ENCODE measurements around the gene MYL10.

MYL10 gene

DNA sequence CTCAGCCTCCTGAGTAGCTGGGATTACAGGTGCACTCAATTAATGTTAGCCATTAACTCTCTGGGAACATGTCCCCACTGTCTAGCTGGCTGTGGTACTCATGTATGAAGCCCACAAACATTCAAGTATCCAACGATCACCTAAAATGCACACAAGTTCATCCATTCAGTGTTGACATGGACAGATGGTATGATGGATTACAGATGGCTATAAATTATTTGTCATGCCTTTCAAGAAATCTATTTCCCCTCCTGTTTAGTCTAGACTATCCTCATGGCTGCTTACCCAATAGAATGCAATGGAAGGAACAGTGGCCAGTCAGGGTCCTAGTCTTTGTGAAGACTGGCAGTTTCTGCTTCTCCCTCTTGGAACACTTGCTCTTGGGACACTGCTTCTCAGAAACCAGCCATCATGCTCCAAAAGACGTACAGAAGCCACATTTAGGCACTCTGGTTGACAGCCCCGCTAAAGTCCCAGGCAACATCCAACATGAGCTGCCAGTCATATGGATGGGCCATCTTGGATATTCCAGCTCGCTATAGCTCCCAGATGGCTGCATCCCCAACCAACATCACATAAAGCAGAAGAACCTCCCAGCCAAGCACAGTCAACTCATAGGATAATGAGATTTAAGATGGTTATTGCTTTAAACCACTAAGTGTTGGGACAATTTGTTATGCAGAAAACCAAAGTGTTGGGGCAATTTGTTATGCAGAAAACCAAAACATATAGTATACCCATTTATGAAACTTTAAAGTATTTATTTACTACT is 33.1 kb downstream of the MYL10 start:
- no peak for DNase-seq (ENCODE audit: low read depth)

DNA sequence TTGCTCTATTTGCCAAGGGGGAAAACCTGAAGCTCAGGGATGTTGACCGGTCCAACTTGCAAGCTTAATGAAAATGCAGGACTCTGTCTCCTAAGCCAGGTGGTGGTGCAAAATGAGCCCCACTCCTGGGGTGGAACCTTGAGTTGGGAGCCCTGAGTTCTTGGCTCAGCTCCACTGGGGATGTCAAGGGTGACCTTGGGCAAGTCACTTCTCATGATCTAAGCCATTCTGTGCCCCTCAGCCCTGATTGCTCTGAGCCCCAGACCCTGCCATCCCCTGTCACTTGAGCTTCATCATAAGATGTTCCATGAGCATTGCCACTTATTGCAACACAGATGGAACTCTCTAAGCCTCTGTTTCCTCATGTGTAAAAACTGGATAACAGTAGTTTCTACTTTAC is 33.9 kb downstream of the MYL10 start:
- DNase-seq (ENCODE audit: low read depth) = no peak

DNA sequence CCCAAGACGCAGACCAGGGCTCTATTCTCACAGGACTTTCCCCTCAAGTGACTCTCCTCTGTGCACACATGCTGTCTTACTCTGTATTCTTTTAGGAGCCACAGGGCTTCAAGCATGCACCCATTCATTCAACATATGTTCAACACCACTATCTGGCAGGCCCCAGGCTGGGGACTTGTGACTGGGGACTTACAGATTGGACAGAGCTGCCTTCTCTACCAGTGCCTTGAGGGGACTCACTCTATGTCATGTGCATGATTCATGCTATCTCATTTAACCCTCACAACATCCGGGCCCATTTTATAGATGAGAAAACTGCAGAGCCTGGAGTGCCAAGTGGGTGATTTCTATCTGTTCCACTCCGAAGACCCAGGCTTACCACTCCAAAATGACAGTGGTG is 34.3 kb downstream of the MYL10 start:
- DNase-seq (ENCODE audit: low read depth) = no peak

DNA sequence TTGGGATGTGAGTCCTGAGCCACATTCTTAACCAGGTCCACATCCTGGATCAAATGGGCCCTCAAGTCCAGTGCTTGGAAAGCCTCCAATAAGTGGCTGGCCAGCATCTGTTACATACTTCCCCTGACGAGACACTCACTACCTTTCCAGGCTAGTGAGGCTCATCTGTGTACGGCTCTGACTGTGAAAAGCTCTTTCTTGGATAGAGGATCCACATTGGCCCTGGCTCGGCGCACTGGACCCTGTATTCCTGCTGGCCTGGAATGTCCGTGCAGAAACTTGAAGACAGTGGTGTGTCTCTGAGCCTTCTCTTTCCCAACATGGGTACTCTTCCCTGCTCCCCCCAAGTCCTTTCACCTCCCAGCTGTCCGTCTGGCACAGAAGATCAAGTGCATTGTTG is 35.5 kb downstream of the MYL10 start:
- no peak for DNase-seq (ENCODE audit: low read depth)

DNA sequence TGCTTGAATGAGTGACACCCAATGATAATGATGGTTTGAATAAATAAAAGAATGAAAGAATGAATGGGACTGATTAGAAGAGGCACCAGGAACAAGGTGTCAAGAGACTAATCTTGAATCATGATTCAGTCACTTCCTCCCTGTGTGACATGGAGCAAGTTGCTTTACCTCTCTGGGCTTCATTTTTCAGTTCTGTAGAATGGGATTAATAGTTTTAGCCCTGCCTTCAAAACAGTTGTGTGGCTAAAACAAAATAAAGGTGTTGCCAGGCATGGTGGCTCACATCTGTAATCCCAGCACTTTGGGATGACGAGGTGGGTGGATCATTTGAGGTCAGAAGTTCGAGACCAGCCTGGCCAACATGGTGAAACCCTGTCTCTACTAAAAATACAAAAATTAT is 37.6 kb downstream of the MYL10 start:
- DNase-seq (ENCODE audit: low read depth) = no peak

DNA sequence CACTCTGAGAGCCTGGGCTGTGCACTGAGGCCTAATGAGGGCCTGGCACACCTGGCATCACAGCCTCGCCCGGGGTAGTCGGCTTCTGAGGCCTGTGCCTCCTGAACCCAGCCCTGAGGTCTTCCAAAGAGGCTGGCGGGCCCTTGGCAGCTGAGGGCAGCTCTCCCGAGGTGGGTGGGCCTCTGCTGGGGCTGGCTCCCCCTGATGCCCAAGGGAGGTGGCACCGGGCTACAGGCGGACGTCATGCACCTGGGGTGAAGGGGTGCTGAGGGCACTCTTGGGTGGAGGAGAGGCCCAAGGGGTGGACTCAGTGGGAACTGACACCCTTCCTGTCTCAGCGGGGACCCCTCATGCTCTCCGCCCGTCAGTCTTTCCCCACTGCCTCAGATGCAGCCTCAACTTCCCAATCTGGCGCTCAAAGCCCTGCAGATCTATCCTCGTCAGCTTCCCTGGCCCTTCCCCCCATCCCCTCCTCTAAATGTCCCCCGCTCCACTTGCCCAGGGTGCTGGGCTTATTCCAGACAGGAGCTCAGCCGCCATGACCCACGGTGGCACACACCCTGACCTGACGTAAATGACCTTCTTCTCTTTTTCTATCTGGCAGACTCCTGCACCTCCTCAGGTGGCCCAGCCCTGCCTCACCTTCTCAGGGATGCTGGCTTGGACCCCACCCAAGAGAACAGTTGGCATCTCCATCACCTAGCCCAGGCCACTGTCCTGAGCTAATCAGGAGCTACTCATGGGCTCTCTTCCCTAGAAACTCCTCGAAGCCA is 38.2 kb downstream of the MYL10 start:
- DNase-seq (ENCODE audit: low read depth) = no peak

DNA sequence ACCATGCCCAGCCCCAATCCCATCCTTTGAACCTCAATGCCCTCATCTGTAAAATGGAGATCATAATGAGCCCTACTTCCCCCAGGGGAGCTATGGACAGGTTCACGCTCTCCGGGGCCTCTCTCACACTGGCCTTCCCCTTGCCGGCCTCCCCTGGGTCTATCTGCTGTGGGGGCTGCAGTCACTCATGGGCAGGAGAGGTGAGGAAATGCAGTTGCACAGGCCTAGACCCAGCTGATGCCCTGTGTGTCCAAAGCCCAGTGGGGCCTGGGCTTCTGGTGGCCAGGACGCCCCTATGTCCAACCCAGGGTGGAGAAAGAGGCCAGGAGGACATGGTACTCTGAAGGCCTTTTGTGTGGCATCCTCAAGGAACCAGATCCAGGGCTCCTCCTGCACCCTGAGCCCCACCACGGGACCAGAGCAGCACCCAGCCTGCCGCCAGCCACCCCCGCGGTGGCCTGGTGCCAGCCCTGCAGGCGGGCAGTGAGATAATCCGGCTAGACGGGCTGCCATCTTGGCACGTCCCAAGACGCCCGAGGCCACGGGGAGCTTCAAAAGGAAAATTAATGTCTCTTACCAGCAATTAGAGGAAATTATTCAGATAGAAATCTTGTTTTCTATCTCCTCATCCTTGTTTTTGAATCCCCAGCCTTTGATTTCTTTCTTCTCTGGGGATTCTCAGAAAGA is 39.0 kb downstream of the MYL10 start:
- no peak for DNase-seq (ENCODE audit: low read depth)

DNA sequence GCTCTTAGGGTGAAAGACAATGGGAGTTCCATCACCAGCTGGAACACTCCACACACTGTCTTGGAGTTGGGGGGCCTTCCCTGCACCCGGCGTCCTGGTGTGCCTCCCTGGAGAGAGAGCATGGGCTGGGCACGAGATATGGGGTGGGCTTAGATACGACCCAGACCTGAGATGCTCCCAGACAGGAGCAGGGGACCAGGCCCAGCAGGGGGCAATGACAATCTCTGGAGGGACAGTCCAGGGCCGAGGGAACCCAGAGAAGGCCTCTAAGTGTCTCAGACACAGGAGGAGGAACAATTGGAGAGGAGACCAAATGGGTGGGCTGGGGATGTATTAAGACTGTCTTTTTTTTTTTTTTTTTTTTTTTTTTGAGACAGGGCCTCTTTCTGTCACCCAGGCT is 40.0 kb downstream of the MYL10 start:
- no peak for DNase-seq (ENCODE audit: low read depth)

DNA sequence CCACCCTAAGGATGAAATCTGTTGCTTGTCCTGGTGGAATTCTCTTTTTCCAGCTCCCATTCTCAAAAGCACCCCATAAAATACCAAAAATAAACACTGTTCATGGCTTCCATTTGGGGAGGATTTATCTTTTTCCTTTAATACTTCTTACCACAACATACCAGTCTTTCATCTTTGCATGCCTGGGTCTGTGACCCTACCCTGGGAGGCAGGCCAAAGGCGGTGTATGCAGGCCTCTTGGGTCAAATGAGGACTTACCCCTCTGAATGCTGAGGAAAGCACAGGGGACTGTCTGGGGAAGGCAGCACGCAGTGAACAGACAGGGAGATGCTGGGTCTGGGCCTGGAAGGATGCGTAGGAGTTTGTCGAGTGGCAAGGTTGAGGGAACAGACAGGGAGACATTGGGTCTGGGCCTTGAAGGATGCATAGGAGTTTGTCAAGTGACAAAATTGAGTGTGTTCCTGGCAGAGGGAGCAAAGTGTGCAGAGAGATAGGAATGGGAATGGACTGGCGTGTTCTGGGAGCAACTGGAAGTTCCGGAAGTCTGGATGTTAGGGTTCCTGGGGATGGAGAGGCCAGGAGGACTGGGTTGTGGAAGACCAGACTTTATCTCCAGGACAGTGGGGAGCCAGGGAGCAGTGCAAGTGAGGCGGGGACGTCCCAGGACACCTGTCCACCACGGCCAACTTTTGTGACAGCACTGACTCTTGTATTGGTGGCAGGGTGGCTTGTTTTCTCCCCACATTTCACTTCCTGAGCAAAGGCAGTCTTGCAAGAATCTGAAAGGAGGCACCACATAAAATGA is 40.8 kb downstream of the MYL10 start:
- no peak for DNase-seq (ENCODE audit: low read depth)

DNA sequence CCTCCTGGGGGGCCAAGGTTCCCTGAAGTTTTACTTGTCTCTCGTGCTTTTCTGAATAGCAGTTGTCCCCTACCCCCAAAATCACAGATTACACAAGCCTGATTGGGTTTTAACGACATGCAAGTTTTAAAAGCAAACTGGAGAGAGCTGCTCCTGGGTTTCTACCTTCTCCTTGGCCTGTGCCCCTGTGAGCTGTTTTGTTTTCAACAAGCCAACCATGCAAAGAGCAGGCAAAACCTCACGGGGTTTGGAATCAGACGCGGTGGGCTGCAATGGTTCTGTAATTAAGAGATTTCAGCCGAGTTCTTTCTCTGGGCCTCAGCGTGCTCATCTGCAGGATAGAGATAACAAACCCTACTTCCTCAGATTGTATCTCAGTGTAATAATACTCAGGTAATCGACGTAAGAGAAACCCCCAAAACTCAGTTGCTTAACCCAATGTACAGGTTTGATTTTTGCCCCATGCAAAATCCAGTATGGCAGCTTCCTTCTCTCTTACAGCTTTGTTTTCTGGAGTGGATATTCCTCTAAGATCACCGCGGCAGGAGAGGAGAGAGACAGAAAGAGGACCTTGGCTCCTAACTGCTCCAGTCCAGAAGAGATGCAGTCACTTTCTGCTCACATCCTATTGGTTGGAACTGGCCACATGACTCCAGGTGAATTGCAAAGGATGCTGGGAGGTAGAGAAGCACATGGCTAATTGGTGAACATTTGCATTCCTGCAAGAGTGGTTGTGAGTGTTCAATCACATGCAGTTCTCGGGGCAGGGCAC is 42.0 kb downstream of the MYL10 start:
- peak; percentile 42 for DNase-seq (ENCODE audit: low read depth)

DNA sequence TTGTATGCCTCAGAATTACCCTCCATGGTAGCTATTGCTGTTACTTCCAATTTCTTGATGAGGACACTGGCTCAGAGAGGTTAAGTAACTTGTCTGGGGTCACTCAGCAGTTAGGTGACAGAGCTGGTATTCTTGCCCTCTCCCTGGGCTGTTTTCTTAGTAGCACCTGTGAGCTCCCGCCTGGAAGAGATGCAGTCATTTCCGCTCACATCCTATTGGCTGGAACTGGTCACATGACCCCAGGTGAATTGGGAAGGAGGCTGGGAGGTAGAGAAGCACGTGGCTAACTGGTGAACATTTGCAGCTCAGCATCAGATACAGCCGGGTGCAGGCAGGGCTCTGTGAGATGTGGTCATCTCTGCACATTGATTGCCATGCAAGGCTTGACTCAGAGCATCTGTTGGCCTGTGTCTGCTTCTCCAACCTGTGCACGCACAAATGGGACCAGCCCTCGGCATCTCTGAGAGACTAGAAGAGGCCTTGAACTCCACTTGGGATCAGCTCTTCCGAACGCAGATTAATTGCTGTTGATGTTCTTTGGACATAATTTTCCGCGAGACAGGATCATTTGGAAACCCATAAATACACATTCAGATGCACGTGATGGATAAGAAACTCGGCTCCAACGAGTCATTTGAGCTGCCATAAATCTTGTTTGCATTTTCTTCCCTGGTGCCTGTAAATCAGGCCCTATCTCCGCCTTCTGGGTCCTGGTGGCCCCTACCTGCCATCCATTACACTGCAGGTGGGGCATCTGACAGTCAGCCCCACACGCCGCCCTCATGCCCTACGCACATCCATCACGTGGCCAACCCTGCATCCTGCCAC is 42.8 kb downstream of the MYL10 start:
- DNase-seq (ENCODE audit: low read depth) = no peak

DNA sequence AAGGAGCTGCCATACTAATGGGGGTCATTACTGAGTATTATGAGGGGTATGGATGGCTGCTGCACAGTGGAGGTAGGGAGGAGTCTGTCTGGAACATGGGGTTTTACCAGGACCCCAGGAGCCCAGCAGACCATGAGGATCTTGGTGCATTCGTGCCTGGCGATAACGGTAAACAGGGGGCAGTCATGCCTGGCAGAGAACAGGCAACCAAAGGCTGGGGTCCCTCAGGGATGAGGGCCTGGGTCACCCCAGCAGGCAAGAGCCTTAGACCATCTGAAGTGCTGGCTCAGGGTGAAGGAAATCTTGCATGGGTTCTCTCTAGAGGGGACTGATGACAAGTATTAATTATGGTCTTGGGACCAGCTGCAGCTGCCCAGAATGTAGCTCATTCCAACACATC is 46.1 kb downstream of the MYL10 start:
- no peak for DNase-seq (ENCODE audit: low read depth)

DNA sequence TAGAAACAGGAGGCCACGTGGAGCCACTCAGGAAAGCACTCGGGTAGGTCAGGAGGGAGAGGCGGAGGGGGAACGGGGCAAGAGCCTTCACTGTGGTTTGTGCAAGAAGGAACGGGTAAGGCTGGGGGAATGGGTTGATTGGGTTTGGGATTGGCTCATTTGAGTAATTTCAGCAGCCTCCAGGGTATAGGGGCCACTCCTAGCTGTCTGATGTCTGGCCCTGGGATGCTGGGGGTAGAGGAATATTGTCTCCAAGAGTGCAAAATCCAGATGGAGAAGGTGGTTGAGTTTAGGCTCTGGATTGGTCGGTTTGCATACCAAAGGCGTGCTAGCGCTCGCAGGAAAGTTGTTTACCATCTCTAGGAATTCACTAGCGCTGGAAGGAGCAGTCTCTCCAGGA is 47.2 kb downstream of the MYL10 start:
- no peak for DNase-seq (ENCODE audit: low read depth)

DNA sequence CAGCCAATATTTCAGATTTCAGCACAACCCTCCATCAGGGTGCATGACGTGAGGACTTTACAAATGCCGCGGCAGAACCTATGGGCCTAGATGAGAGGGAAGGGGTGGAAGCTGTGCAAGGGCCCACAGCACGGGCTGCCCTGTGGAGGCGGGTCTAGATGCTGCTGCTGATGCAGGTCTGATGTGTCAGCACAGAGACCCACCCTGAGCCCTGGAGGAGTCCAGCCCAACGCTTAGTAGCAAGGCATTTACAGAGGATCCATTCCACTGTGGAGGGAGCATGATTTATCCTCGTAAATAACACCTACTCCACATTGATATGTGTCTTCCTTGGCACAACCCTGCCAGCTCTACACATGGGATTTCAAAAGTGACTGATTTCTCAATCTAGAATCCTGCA is 48.5 kb downstream of the MYL10 start:
- DNase-seq (ENCODE audit: low read depth) = no peak

DNA sequence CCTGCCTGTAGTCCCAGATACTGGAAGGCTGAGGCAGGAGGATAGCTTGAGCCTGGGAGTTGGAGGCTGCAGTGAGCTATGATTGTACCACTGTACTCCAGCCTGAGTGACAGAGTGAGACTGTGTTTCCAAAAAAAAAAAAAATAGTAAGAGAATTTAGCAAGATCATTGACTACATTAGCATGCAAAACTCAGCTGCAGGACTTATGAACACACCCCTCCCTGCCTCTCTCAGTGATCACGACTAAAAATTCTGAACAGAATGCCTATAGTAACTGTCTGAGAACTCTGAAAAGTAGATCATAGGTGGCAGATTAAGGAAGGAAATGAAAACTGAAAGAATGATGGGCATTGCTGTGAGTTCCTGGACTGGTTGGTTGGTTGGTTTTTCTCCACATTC is 50.5 kb downstream of the MYL10 start:
- no peak for DNase-seq (ENCODE audit: low read depth)

DNA sequence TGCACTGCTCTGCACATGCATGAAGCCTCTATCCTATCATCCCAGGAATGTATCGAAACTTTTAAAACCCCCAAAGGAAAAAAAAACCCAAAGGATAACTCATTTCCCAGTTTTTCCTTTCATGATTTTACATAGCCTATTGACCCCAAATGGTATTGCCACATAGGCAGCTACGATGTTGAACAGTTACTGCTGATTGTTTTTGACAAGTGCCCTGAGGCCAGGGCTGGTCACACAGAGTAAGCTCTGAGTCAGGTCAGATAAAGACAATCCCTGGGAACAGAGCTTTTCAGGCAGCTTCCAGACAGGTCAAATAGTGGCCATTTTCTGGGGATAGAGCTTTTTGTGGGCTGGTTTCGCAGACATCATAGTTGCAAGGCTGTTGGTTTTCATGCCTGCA is 52.1 kb downstream of the MYL10 start:
- DNase-seq (ENCODE audit: low read depth) = no peak

DNA sequence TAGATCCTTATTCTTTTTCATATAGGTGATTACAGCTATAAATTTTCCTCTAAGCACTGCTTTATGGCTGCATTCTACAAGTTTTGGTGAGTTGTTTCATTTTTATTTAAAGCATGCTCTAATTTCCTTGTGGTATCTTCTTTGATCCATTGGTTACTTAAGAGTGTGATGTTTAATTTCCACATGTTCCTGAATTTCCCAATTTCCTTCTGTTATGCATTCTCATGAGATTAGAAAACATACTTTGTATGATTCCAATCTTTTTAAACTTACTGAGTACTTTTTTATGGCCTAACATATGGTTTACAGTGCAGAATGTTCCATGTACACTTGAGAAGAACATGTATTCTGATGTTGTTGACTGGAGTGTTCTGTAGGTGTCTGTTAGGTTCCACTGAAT is 53.4 kb downstream of the MYL10 start:
- no peak for DNase-seq (ENCODE audit: low read depth)

DNA sequence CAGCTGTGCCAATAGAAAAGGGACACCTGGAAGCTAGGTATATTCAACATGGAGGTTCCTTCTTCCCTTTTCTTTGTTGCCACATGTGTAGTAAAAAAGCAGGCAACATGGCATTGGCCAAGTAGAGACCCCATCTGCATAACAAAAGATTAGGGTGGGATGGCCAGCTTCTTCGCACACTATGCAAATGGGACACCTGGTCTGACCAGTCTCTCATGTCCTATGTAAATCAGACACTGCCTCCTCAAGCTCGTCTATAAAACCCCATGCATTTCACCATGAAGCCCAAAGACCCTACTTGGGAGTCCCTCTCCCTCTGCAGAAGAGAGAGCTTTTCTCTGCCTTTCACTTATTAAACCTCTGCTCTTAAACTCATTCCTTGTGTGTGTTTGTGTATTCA is 53.9 kb downstream of the MYL10 start:
- DNase-seq (ENCODE audit: low read depth) = no peak

DNA sequence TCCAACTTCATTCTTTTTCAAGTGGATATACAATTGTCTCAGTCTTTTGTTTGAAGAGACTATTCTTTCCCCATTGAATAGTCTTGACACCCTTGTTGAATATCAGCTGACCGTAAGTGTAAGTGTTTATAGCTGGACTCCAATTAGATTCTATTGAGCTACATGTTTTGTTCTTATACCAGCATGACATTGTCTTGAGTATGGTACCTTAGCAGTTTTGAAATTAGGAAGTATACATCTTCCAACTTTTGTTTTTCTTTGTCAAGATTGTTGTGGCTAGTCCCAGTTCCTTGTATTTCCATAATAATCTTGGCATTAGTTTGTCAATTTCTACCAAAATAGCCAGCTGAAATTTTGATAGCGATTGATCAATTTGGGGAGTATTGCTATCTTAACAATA is 56.9 kb downstream of the MYL10 start:
- no peak for DNase-seq (ENCODE audit: low read depth)

DNA sequence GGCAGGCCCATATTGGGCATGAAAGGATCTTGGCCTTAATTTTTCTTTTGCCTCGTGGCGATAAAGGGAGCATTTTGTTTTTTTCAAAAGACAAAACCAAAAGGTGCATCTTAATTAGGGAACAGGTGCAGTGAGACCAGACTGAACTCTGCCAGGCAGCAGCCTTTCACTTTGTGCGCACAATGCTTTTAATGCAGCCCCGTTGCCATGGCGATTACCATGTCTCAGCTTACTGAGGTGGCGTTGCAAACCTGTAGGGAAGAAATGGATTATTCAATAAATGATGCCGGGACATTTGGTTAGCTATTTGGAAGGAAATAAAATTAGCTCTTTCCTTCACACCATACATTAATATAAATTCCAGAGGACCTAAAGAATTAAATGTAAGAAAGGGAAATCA is 61.9 kb downstream of the MYL10 start:
- no peak for DNase-seq (ENCODE audit: low read depth)

Data from CMK (cell line).